HepG2 (cell line): ENCODE measurements around the gene TDRD1. TPM values are rescaled to one million over a fixed set of nuclear protein-coding genes. Genes with fewer than 3 reads are reported as not detected.

Experiments used
- ATAC-seq: fragments of 200-7000 bp; cut with Tn5 transposase; 3 replicates; pipeline ENCODE4 v1.9.1; 2020; ENCODE audit warnings: mild to moderate bottlenecking, moderate library complexity
- BruUV-seq: library from RNA; stranded (reverse); fragments of 400-500 nt; replicated peaks from 2 replicates; lab custom pipeline; 2021; lab: Mats Ljungman, UMichigan
- CTCF ChIA-PET: fragments of 300-600 bp; formaldehyde crosslinking; extraction: SDS; loops from one replicate; lab custom pipeline; 2021; ENCODE audit warnings: low total read pairs, inconsistent platforms, low intra/inter-chr PET ratio; lab: Yijun Ruan, JAX
- POLR2A ChIA-PET: fragments of 350-600 bp; sonication (Branson Sonifier 250); formaldehyde crosslinking; loops from one replicate; lab custom pipeline; 2020; ENCODE audit warnings: antibody characterized with exemption, inconsistent platforms; lab: Yijun Ruan, JAX
- DNase-seq: peaks from one replicate; pipeline ENCODE4 v3.0.0-alpha.2; 2015; ENCODE audit warnings: low spot score
- FAIRE-seq: peaks from 3 replicates; lab custom pipeline; 2011; peaks lifted over from hg19 to GRCh38; lab: Jason Lieb, UNC
- H2AFZ ChIP-seq: one replicate; pipeline ENCODE4 v1.6.1; 2011; ENCODE audit warnings: low read length, inconsistent platforms
- H3K27ac ChIP-seq: fragments of 300-600 bp; 3 replicates; pipeline ENCODE4 v1.8.0; 2011; ENCODE audit warnings: mixed run types, mild to moderate bottlenecking, mixed read lengths, low read length, inconsistent platforms; ENCODE audit not compliant: insufficient read depth; ENCODE audit errors: extremely low read length
- H3K27me3 ChIP-seq, 2 experiments: fragments of 200-600 bp in 1 of 2; 2 replicates in 1 of 2; 3 replicates in 1 of 2; pipeline versions ENCODE4 v1.6.0 to v1.8.0; 2011; ENCODE audit warnings: low read length in 2 of 2, mild to moderate bottlenecking in 2 of 2, moderate library complexity in 2 of 2, inconsistent platforms in 1 of 2; ENCODE audit not compliant: insufficient read depth in 2 of 2, control insufficient read depth in 1 of 2
- H3K36me3 ChIP-seq, 2 experiments: fragments of 200-600 bp in 1 of 2; replicated peaks in 1 of 2; 2 replicates in 1 of 2; 3 replicates in 1 of 2; pipeline versions ENCODE4 v1.5.1 to v1.8.0; 2011; ENCODE audit warnings: low read length in 2 of 2, inconsistent platforms in 1 of 2; ENCODE audit not compliant: insufficient read depth in 2 of 2, control insufficient read depth in 1 of 2
- H3K4me1 ChIP-seq: 2 replicates; pipeline ENCODE4 v1.5.1; 2012; ENCODE audit warnings: low read length, inconsistent platforms; ENCODE audit not compliant: insufficient read depth
- H3K4me2 ChIP-seq: 2 replicates; pipeline ENCODE4 v1.6.0; 2011; ENCODE audit warnings: low read depth, low read length, inconsistent platforms
- H3K4me3 ChIP-seq, 3 experiments: fragments of 200-600 bp in 1 of 3; sonication (generic), shearing (Covaris generic) in 1 of 3; replicated peaks in 1 of 3; 2 replicates each; pipeline ENCODE4 v1.5.1; 2011 to 2016; ENCODE audit warnings: low read length in 3 of 3, inconsistent platforms in 2 of 3, low read depth in 2 of 3, mild to moderate bottlenecking in 2 of 3, control low read depth in 1 of 3, mixed read lengths in 1 of 3; ENCODE audit not compliant: insufficient read depth in 1 of 3
- H3K79me2 ChIP-seq: one replicate; pipeline ENCODE4 v1.6.1; 2011; ENCODE audit warnings: low read length, inconsistent platforms; ENCODE audit not compliant: insufficient read depth
- H3K9ac ChIP-seq: 2 replicates; pipeline ENCODE4 v1.6.0; 2011; ENCODE audit warnings: mild to moderate bottlenecking, low read depth, low read length, inconsistent platforms; ENCODE audit not compliant: insufficient read depth
- H3K9me3 ChIP-seq: 2 replicates; pipeline ENCODE4 v1.5.1; 2012; ENCODE audit warnings: mild to moderate bottlenecking, low read length
- H4K20me1 ChIP-seq: 2 replicates; pipeline ENCODE4 v1.6.0; 2011; ENCODE audit warnings: inconsistent platforms, mild to moderate bottlenecking, low read length, moderate library complexity; ENCODE audit not compliant: insufficient read depth
- EEA1 ChIP-seq: sonication (generic); formaldehyde crosslinking; IDR thresholded peaks from 2 replicates; pipeline ENCODE4 v1.5.1; 2020; ENCODE audit warnings: mild to moderate bottlenecking, missing genetic modification reagents, borderline replicate concordance
- KLF9 ChIP-seq: IDR thresholded peaks from 2 replicates; pipeline ENCODE4 v1.6.1; 2016; ENCODE audit warnings: low read depth
- MLLT10 ChIP-seq: sonication (generic); formaldehyde crosslinking; IDR thresholded peaks from 2 replicates; pipeline ENCODE4 v1.4.0; 2020; ENCODE audit warnings: missing genetic modification reagents
- NR2F2 ChIP-seq: IDR thresholded peaks from 2 replicates; pipeline ENCODE4 v1.6.1; 2012; ENCODE audit warnings: low read depth, inconsistent platforms, borderline replicate concordance
- POLR2A ChIP-seq, 2 experiments: IDR thresholded peaks; 2 replicates each; pipeline ENCODE4 v1.6.1; 2011; ENCODE audit warnings: low read depth in 2 of 2, low read length in 2 of 2, mild to moderate bottlenecking in 1 of 2, moderate library complexity in 1 of 2; ENCODE audit not compliant: insufficient read depth in 1 of 2
- SP4 ChIP-seq: sonication (generic); formaldehyde crosslinking; IDR thresholded peaks from 2 replicates; pipeline ENCODE4 v1.8.1; 2023; ENCODE audit warnings: mild to moderate bottlenecking, missing genetic modification reagents
- SYNCRIP ChIP-seq: fragments of 200-400 bp; formaldehyde crosslinking; IDR thresholded peaks from 2 replicates; pipeline ENCODE4 v1.6.1; 2018; ENCODE audit warnings: mild to moderate bottlenecking, low read depth, low read length; ENCODE audit not compliant: insufficient read depth
- ZFP36 ChIP-seq: fragments of 150-350 bp; IDR thresholded peaks from 2 replicates; pipeline ENCODE4 v1.6.1; 2018; ENCODE audit warnings: borderline replicate concordance, low read length, low read depth; ENCODE audit not compliant: partially characterized antibody
- ZFX ChIP-seq: sonication (generic); formaldehyde crosslinking; IDR thresholded peaks from 2 replicates; pipeline ENCODE4 v1.4.0; 2020; ENCODE audit warnings: mild to moderate bottlenecking, low read depth, missing genetic modification reagents, moderate library complexity
- ZIK1 ChIP-seq: sonication (generic); formaldehyde crosslinking; IDR thresholded peaks from 2 replicates; pipeline ENCODE4 v1.5.0; 2020; ENCODE audit warnings: mild to moderate bottlenecking, low read depth, missing genetic modification reagents, borderline replicate concordance
- ZNF367 ChIP-seq: sonication (generic); formaldehyde crosslinking; IDR thresholded peaks from 2 replicates; pipeline ENCODE4 v1.4.0; 2020; ENCODE audit warnings: missing genetic modification reagents, borderline replicate concordance
- ZNF768 ChIP-seq: sonication (generic); formaldehyde crosslinking; IDR thresholded peaks from 2 replicates; pipeline ENCODE4 v1.4.0; 2020; ENCODE audit warnings: missing genetic modification reagents
- ZNF773 ChIP-seq: sonication (generic); formaldehyde crosslinking; IDR thresholded peaks from 2 replicates; pipeline ENCODE4 v1.4.0; 2020; ENCODE audit warnings: missing genetic modification reagents, borderline replicate concordance
- ZZZ3 ChIP-seq: sonication (generic); formaldehyde crosslinking; IDR thresholded peaks from 2 replicates; pipeline ENCODE4 v1.4.0; 2020; ENCODE audit warnings: missing genetic modification reagents, mild to moderate bottlenecking, borderline replicate concordance
- WGBS: methylation state at CpG from one replicate; pipeline ENCODE4 v1.1.6; 2017; ENCODE audit warnings: low lambda C conversion rate; 5-methylcytosine and 5-hydroxymethylcytosine counted together
- in situ Hi-C: cut with HindIII; loops from 2 replicates; pipeline ENCODE4 v1.10.0; 2017; ENCODE audit warnings: low pct_unique_long_range_greater_than_20kb; ENCODE audit not compliant: extremely low pct_ligation_motif_present
- intact Hi-C: fragments of 100-400 bp; cut with micrococcal nuclease; formaldehyde crosslinking; loops from one replicate; pipeline ENCODE4 v1.10.0; 2022; ENCODE audit not compliant: unreplicated experiment
- polyA plus RNA-seq, 8 experiments: library from polyadenylated mRNA; depleted of rRNA in 3 of 8; stranded (reverse) in 7 of 8; unstranded in 1 of 8; fragments of >200 nt; fragmentation: Illumina TruSeq in 4 of 8; extraction: Trizol in 4 of 8; gene quantifications; 2 replicates each; pipeline versions ENCODE4 v1.2.1 to v1.2.3, GENCODE V29; 2011 to 2016; ENCODE audit warnings: low read depth in 4 of 8, missing spikeins in 1 of 8, mixed read lengths in 1 of 8; ENCODE audit not compliant: insufficient read depth in 1 of 8
- total RNA-seq, 5 experiments: library from RNA; depleted of rRNA; stranded (reverse); fragments of >200 nt; fragmentation: Illumina TruSeq; extraction: Trizol; gene quantifications; 2 replicates each; pipeline ENCODE4 v1.2.3, GENCODE V29; 2016; ENCODE audit warnings: low read depth in 1 of 5
- TF ChIP-seq, protein P1 (sequence below): sonication (generic); formaldehyde crosslinking; IDR thresholded peaks from 2 replicates; pipeline ENCODE4 v1.4.0; 2020; ENCODE audit warnings: mild to moderate bottlenecking, missing genetic modification reagents
- TF ChIP-seq, protein P2 (sequence below): sonication (generic); formaldehyde crosslinking; IDR thresholded peaks from 2 replicates; pipeline ENCODE4 v1.5.1; 2020; ENCODE audit warnings: missing genetic modification reagents, mild to moderate bottlenecking, borderline replicate concordance
- TF ChIP-seq, protein P3 (sequence below): sonication (generic); formaldehyde crosslinking; IDR thresholded peaks from 2 replicates; pipeline ENCODE4 v1.8.0; 2022; ENCODE audit warnings: low read depth, missing genetic modification reagents

TDRD1 gene
- total and polyA plus RNA-seq, 2 of the 13 experiments (the other 11 are each of a cell fraction or from before 2014, with no cell fraction given): not detected

DNA sequence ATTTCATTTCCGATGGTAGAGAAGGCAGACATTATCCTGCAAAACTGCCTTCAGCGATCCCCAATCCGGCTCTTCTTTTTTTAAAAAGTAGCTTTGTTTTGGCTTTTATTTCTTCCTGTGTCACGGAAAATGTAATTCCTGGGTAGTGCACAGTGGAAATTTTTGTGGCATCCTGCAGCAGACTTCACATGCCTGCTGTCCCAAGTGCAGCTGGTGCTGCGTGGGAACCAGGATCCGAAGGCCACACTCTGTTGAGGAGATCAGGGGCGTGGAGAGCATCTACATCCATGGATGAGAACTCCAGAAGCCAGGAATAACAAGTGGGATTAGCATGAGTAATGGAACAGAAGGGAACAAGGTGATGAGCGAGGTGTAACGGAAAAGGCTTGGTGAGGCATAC lies 64.5 kb downstream of the TDRD1 start (continued):
- no peak for TF ChIP-seq ZFP36
- TF ChIP-seq ZNF367 (CRISPR knock-in tag): no peak
- no peak for TF ChIP-seq NR2F2
- TF ChIP-seq SP4 (CRISPR knock-in tag): no peak
- TF ChIP-seq, protein P1, sequence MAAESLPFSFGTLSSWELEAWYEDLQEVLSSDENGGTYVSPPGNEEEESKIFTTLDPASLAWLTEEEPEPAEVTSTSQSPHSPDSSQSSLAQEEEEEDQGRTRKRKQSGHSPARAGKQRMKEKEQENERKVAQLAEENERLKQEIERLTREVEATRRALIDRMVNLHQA (CRISPR knock-in tag): no peak
- no peak for TF ChIP-seq POLR2A (IDR thresholded peaks at IDR 0.05; ENCODE audit: insufficient read depth in 1 of 2, low read depth in 2 of 2, low read length in 2 of 2)
- TF ChIP-seq KLF9 (CRISPR knock-in tag): no peak
- TF ChIP-seq ZIK1 (CRISPR knock-in tag): no peak
- TF ChIP-seq ZNF773 (CRISPR knock-in tag): no peak

DNA sequence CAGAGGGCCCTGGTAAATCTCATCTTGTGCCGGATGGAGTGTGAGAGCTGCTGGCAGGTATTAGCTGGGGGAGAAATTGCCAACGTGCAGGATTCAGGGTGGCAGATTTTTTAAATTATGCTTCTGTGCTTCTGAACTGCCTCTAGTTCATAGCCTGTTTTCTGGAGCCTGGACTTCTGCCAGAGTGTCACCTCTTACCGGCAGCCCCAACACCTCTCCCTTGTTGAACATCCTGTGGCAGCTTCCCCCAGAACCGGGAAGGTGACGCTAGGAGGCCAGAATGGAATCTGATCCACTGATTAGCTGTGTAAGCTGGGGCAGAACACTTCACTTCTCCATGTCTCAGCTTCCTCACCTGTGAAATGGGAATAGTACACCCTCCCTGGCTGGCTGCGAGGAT lies 65.0 kb downstream of the TDRD1 start:
- in situ Hi-C loops: no loop called here
- H3K79me2 ChIP-seq: no peaks in the 10 kb centered on the region
- no TSS peak for BruUV-seq
- ATAC-seq: no peak
- no peaks in the 10 kb centered on the region for H3K36me3 ChIP-seq
- ChIA-PET POLR2A (no interaction called here), CTCF (no interaction called here)
- no peaks in the 10 kb centered on the region for H4K20me1 ChIP-seq
- H3K27me3 ChIP-seq: peaks cover 10 to 59% of the 10 kb centered on the region in 2 experiments; a peak in 4 of 5 replicates
- no peak overlapping the region for H3K4me3 ChIP-seq
- H3K4me2 ChIP-seq: no peak overlapping the region
- 6% methylated on average over 5 of the region's 6 CpGs for WGBS
- H3K9ac ChIP-seq: no peak overlapping the region
- no peaks in the 10 kb centered on the region for H3K9me3 ChIP-seq
- TF ChIP-seq, protein P2, sequence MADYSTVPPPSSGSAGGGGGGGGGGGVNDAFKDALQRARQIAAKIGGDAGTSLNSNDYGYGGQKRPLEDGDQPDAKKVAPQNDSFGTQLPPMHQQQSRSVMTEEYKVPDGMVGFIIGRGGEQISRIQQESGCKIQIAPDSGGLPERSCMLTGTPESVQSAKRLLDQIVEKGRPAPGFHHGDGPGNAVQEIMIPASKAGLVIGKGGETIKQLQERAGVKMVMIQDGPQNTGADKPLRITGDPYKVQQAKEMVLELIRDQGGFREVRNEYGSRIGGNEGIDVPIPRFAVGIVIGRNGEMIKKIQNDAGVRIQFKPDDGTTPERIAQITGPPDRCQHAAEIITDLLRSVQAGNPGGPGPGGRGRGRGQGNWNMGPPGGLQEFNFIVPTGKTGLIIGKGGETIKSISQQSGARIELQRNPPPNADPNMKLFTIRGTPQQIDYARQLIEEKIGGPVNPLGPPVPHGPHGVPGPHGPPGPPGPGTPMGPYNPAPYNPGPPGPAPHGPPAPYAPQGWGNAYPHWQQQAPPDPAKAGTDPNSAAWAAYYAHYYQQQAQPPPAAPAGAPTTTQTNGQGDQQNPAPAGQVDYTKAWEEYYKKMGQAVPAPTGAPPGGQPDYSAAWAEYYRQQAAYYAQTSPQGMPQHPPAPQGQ: no peak
- TF ChIP-seq, protein P3, sequence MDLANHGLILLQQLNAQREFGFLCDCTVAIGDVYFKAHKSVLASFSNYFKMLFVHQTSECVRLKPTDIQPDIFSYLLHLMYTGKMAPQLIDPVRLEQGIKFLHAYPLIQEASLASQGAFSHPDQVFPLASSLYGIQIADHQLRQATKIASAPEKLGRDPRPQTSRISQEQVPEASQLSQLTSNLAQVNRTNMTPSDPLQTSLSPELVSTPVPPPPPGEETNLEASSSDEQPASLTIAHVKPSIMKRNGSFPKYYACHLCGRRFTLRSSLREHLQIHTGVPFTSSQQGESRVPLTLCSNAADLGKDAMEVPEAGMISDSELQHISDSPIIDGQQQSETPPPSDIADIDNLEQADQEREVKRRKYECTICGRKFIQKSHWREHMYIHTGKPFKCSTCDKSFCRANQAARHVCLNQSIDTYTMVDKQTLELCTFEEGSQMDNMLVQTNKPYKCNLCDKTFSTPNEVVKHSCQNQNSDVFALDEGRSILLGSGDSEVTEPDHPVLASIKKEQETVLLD: no peak
- TF ChIP-seq ZNF768 (no peak), ZFX (CRISPR knock-in tag) (no peak), SYNCRIP (no peak), ZZZ3 (CRISPR knock-in tag) (no peak), EEA1 (CRISPR knock-in tag) (no peak), MLLT10 (no peak)
- no peak for FAIRE-seq
- no peak overlapping the region for H2AFZ ChIP-seq
- no peak for DNase-seq
- H3K4me1 ChIP-seq: 0 out of 2 replicates have a peak, but pooled peaks cover under 1% of the 10 kb centered on the region
- H3K27ac ChIP-seq: no peak overlapping the region
- intact Hi-C loops: no loop called here
